ENCODE measurements around the gene CRACDL.

Gene CRACDL

GRCh38 chr2:98771721-98772524 lies 164.1 kb downstream of the CRACDL start:
- TF ChIP-seq, protein P1, sequence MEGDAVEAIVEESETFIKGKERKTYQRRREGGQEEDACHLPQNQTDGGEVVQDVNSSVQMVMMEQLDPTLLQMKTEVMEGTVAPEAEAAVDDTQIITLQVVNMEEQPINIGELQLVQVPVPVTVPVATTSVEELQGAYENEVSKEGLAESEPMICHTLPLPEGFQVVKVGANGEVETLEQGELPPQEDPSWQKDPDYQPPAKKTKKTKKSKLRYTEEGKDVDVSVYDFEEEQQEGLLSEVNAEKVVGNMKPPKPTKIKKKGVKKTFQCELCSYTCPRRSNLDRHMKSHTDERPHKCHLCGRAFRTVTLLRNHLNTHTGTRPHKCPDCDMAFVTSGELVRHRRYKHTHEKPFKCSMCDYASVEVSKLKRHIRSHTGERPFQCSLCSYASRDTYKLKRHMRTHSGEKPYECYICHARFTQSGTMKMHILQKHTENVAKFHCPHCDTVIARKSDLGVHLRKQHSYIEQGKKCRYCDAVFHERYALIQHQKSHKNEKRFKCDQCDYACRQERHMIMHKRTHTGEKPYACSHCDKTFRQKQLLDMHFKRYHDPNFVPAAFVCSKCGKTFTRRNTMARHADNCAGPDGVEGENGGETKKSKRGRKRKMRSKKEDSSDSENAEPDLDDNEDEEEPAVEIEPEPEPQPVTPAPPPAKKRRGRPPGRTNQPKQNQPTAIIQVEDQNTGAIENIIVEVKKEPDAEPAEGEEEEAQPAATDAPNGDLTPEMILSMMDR (IDR thresholded peaks at IDR 0.05; ENCODE audit: low read depth, low read length, missing control alignments): no peak
- no peak overlapping the region for H3K4me3 ChIP-seq (ENCODE audit: low read depth, low read length)
- in situ Hi-C loops (cut with HindIII; ENCODE audit: low sequenced_read_pairs): no loop called here
- peak; percentile 83 for DNase-seq (ENCODE audit: low read depth)

GRCh38 chr2:98771264-98771663 lies 164.8 kb downstream of the CRACDL start:
- no peak overlapping the region for H3K4me3 ChIP-seq (ENCODE audit: low read depth, low read length)
- in situ Hi-C loops (cut with HindIII; ENCODE audit: low sequenced_read_pairs): no loop called here
- TF ChIP-seq, protein P1 (IDR thresholded peaks at IDR 0.05; ENCODE audit: low read depth, low read length, missing control alignments): no peak
- DNase-seq (ENCODE audit: low read depth): no peak

- TF ChIP-seq, protein P1 (IDR thresholded peaks at IDR 0.05; ENCODE audit: low read depth, low read length, missing control alignments): no peak
- no peak for DNase-seq (ENCODE audit: low read depth)
- in situ Hi-C loops (cut with HindIII; ENCODE audit: low sequenced_read_pairs): no loop called here
These were observed 166.2 kb downstream of the CRACDL start for GRCh38 chr2:98769784-98770183.

GRCh38 chr2:98769114-98769476 lies 166.9 kb downstream of the CRACDL start:
- in situ Hi-C loops (cut with HindIII; ENCODE audit: low sequenced_read_pairs): no loop called here
- TF ChIP-seq, protein P1 (IDR thresholded peaks at IDR 0.05; ENCODE audit: low read depth, low read length, missing control alignments): no peak
- DNase-seq (ENCODE audit: low read depth): no peak
- H3K4me3 ChIP-seq (ENCODE audit: low read depth, low read length): no peak overlapping the region

More at GRCh38 chr2:98769784-98770183, 166.2 kb downstream of the CRACDL start:
- H3K4me3 ChIP-seq (ENCODE audit: low read depth, low read length): no peak overlapping the region

DNA sequence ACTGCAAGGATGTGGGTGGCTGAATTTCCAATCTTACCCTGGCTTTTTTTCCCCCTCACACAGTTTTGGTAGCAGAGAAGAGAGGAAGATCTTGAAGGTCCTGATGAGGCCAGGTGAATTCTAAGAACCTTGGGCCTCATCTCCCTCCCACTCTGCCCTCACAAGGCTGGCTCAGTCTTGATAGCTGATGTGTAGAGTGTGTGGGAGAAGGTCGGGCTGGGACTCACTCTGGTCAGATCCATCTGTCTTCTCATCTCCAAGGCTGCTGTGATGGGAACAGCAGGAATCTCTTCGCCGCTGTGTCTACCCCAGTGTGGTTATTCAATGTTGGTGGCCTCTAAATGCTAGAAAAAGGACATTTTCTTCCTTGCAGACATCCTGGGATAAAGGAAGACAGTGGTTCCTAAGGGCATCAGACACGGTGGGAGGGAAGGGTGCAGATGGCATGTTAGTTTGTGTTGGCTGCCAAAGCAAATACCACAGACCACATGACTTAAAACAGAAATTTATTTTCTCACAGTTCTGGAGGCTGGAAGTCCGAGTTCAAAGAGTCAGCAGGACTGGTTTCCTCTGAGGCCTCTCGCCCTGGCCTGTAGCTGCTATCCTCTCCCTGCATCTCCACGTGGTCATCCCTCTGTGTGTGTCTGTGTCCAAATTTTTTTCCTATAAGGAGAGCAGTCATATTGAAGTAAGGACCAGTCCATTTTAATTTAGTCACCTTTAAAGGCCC lies 167.5 kb downstream of the CRACDL start:
- no peak overlapping the region for H3K4me3 ChIP-seq (ENCODE audit: low read depth, low read length)
- no peak for DNase-seq (ENCODE audit: low read depth)
- in situ Hi-C loops (cut with HindIII; ENCODE audit: low sequenced_read_pairs): no loop called here
- TF ChIP-seq, protein P1 (IDR thresholded peaks at IDR 0.05; ENCODE audit: low read depth, low read length, missing control alignments): no peak

DNA sequence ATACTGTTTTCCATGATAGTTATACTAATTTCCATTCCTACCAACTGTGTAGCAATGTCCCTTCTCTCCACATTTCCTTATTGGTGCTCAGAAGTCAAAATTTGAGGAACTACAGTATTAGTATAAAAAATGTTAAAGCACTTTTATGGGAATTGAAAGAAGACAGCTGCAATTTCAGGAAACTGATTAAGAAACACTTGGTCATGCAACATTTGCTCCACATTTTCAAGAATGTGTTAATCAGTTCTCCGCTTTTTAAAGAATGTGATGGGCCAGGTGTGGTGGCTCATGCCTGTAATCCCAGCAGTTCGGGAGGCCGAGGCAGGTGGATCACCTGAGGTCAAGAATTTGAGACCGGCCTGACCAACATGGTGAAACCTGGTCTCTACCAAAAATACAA lies 171.5 kb downstream of the CRACDL start:
- no peak overlapping the region for H3K4me3 ChIP-seq (ENCODE audit: low read depth, low read length)
- DNase-seq (ENCODE audit: low read depth): no peak
- TF ChIP-seq, protein P1 (IDR thresholded peaks at IDR 0.05; ENCODE audit: low read depth, low read length, missing control alignments): no peak
- in situ Hi-C loops (cut with HindIII; ENCODE audit: low sequenced_read_pairs): no loop called here

All from astrocyte of the cerebellum (primary cell).